ENCODE data around the gene CDHR5. TPM values are rescaled to one million over a fixed set of nuclear protein-coding genes. Genes with fewer than 3 reads are reported as not detected.
A peak's percentile ranks its signal among the peaks of the same experiment; 100 is the strongest.
"Not testable (repeated sequence)": the region's sequence is repeated elsewhere in the genome, so short reads cannot be mapped to it uniquely, and the experiment has no call there.

Gene CDHR5
- total and polyA plus RNA-seq, 9 of the 15 experiments (the other 6 are each of a cell fraction or from before 2014, with no cell fraction given) = 0.16 TPM; not detected in 8

DNA sequence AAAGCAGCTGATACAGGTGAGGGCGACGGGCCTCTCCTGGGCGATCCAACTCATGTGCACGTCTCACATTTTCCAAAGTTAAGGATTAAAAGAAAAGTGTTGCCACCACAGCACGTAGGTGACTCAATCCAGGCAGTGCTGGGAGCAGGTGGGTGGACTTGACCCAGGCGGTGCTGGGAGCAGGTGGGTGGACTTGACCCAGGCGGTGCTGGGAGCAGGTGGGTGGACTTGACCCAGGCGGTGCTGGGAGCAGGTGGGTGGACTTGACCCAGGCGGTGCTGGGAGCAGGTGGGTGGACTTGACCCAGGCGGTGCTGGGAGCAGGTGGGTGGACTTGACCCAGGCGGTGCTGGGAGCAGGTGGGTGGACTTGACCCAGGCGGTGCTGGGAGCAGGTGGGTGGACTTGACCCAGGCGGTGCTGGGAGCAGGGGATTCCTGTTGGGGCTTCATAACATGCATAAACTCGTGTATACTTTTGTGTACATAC lies 23.0 kb upstream of the CDHR5 start:
- peak; percentile 65 for TF ChIP-seq POLR2G (IDR thresholded peaks at IDR 0.05; ENCODE audit: low read depth, low read length)
- Histone ChIP-seq H3K36me3 (ENCODE audit: control insufficient read depth, insufficient read depth, low read length) (peaks cover 65% of the 10 kb centered on the region; the same call in 2 of the 3 replicates), H3K4me1 (replicated peaks in 1 of 2; ENCODE audit: control insufficient read depth in 2 of 2, insufficient read depth in 2 of 2, low read length in 2 of 2) (peaks cover 0 to 20% of the 10 kb centered on the region in 2 experiments; a peak in 2 of 5 replicates), H3K9ac (ENCODE audit: insufficient read depth in 1 of 2, low read depth in 2 of 2, low read length in 2 of 2) (peak overlapping the region in 1 of 2 experiments; percentile 58; a peak in 1 of 4 replicates)
- in situ Hi-C loops (cut with MboI); FAIRE-seq; H3K9me1 ChIP-seq (ENCODE audit: control insufficient read depth, insufficient read depth, low read length); ATAC-seq; H3K4me2 ChIP-seq (ENCODE audit: insufficient read depth, low read length); BruUV-seq (replicated peaks); H4K20me1 ChIP-seq (replicated peaks; ENCODE audit: control insufficient read depth, insufficient read depth, low read length); H3K27me3 ChIP-seq (ENCODE audit: control insufficient read depth in 2 of 2, insufficient read depth in 2 of 2, low read length in 2 of 2); H3K79me2 ChIP-seq (ENCODE audit: control insufficient read depth, insufficient read depth, low read length); H2AFZ ChIP-seq (ENCODE audit: low read depth, low read length); intact Hi-C loops (cut with micrococcal nuclease); H3K9me3 ChIP-seq (replicated peaks; ENCODE audit: control insufficient read depth, insufficient read depth, low read depth, low read length); CTCF ChIA-PET (ENCODE audit: low intra/inter-chr PET ratio); H3K27ac ChIP-seq (ENCODE audit: extremely low read depth, low read depth, low read length); H3K4me3 ChIP-seq: not testable (repeated sequence)
- DNase-seq (ENCODE audit: extremely low read depth in 1 of 4, low spot score in 3 of 4) = peak in 1 of 4 experiments; percentile 4
- POLR2A ChIA-PET = interaction anchor here (1.3 kb wide), 1 partner anchor 13 kb away, joined by 3 read pairs; no protein-coding TSS in a partner anchor
- WGBS (ENCODE audit: insufficient coverage, low coverage, missing lambda C conversion rate) = 86% methylated on average over 7 of the region's 14 CpGs

DNA sequence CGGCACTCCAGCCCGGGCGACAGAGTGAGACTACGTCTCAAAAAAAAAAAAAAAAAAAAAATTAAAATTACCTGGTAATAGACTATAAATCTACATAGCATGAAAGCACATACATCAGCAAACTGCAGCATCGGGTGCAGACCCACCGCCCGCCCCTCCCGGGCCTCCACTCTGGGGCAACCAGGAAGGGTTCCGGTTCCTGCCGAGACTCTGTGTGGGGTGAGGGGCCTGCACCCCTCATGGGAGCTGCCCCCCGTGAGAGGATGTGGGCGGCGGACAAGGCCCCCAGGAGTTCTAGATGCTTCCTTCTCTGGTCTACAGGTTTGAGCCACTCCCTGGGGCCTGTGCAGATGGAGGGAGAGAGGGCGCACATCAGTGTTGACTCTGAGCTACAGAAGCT lies 21.5 kb upstream of the CDHR5 start:
- no peak for FAIRE-seq
- Histone ChIP-seq H4K20me1 (replicated peaks; ENCODE audit: control insufficient read depth, insufficient read depth, low read length) (no peaks in the 10 kb centered on the region), H3K4me3 (no peak overlapping the region), H3K9ac (ENCODE audit: insufficient read depth in 1 of 2, low read depth in 2 of 2, low read length in 2 of 2) (no peak overlapping the region), H3K36me3 (ENCODE audit: control insufficient read depth, insufficient read depth, low read length) (peaks cover 68% of the 10 kb centered on the region; the same call in 2 of the 3 replicates), H3K4me2 (ENCODE audit: insufficient read depth, low read length) (no peak overlapping the region), H2AFZ (ENCODE audit: low read depth, low read length) (no peak overlapping the region), H3K9me3 (replicated peaks; ENCODE audit: control insufficient read depth, insufficient read depth, low read depth, low read length) (peaks cover 2% of the 10 kb centered on the region; the same call in 1 of the 2 replicates), H3K79me2 (ENCODE audit: control insufficient read depth, insufficient read depth, low read length) (no peaks in the 10 kb centered on the region), H3K27ac (ENCODE audit: extremely low read depth, low read depth, low read length) (no peak overlapping the region), H3K4me1 (replicated peaks in 1 of 2; ENCODE audit: control insufficient read depth in 2 of 2, insufficient read depth in 2 of 2, low read length in 2 of 2) (peaks cover 0 to 25% of the 10 kb centered on the region in 2 experiments; a peak in 2 of 5 replicates), H3K27me3 (ENCODE audit: control insufficient read depth in 2 of 2, insufficient read depth in 2 of 2, low read length in 2 of 2) (no peaks in the 10 kb centered on the region), H3K9me1 (ENCODE audit: control insufficient read depth, insufficient read depth, low read length) (no peaks in the 10 kb centered on the region)
- in situ Hi-C loops (cut with MboI) (no loop called here), intact Hi-C loops (cut with micrococcal nuclease) (no loop called here)
- TF ChIP-seq RCOR1 (IDR thresholded peaks at IDR 0.05; ENCODE audit: borderline replicate concordance in 1 of 2, low read depth in 2 of 2, low read length in 2 of 2) (no peak), EHMT2 (IDR thresholded peaks at IDR 0.05) (no peak), MIER1 (IDR thresholded peaks at IDR 0.05; ENCODE audit: low read depth) (no peak), SUPT5H (IDR thresholded peaks at IDR 0.05) (0 out of 2 replicates have a peak, but pooled peaks have one; percentile 7), POLR2G (IDR thresholded peaks at IDR 0.05; ENCODE audit: low read depth, low read length) (peak; percentile 41), ZNF347 (CRISPR knock-in tag; IDR thresholded peaks at IDR 0.05; ENCODE audit: low read depth) (no peak)
- TF ChIP-seq, protein P1, sequence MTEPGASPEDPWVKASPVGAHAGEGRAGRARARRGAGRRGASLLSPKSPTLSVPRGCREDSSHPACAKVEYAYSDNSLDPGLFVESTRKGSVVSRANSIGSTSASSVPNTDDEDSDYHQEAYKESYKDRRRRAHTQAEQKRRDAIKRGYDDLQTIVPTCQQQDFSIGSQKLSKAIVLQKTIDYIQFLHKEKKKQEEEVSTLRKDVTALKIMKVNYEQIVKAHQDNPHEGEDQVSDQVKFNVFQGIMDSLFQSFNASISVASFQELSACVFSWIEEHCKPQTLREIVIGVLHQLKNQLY (CRISPR knock-in tag; conservative IDR thresholded peaks at IDR 0.05) = no peak
- TF ChIP-seq, protein P2, sequence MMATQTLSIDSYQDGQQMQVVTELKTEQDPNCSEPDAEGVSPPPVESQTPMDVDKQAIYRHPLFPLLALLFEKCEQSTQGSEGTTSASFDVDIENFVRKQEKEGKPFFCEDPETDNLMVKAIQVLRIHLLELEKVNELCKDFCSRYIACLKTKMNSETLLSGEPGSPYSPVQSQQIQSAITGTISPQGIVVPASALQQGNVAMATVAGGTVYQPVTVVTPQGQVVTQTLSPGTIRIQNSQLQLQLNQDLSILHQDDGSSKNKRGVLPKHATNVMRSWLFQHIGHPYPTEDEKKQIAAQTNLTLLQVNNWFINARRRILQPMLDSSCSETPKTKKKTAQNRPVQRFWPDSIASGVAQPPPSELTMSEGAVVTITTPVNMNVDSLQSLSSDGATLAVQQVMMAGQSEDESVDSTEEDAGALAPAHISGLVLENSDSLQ (IDR thresholded peaks at IDR 0.05) = no peak
- ChIA-PET CTCF (ENCODE audit: low intra/inter-chr PET ratio) (no interaction called here), POLR2A (interaction anchor here (0.7 to 1.4 kb wide), 6 partner anchors 9 to 144 kb away, joined by 3 to 6 read pairs (median 4); partner anchors contain the start of gene CEND1)
- peak in 2 of 4 experiments; percentile 16 to 18 for DNase-seq (ENCODE audit: extremely low read depth in 1 of 4, low spot score in 3 of 4)
- BruUV-seq (replicated peaks) = no TSS peak
- 89% methylated on average over 7 of the region's 14 CpGs for WGBS (ENCODE audit: insufficient coverage, low coverage, missing lambda C conversion rate)
- ATAC-seq = no peak; the same call in 2 of the 3 replicates
